Astrocyte (in vitro differentiated cells and primary cell): Measurements from ENCODE around the gene C12orf43.

Experiments used
- EZH2 ChIP-seq: IDR thresholded peaks from 2 replicates; pipeline ENCODE4 v1.6.1; 2012; ENCODE audit warnings: mild to moderate bottlenecking, low read length, inconsistent platforms; ENCODE audit not compliant: insufficient read depth
- TF ChIP-seq, protein P1 (sequence below): IDR thresholded peaks from 2 replicates; pipeline ENCODE4 v1.5.1; 2011; ENCODE audit warnings: low read depth, mild to moderate bottlenecking, inconsistent platforms, low read length, moderate library complexity; ENCODE audit not compliant: insufficient read depth

DNA sequence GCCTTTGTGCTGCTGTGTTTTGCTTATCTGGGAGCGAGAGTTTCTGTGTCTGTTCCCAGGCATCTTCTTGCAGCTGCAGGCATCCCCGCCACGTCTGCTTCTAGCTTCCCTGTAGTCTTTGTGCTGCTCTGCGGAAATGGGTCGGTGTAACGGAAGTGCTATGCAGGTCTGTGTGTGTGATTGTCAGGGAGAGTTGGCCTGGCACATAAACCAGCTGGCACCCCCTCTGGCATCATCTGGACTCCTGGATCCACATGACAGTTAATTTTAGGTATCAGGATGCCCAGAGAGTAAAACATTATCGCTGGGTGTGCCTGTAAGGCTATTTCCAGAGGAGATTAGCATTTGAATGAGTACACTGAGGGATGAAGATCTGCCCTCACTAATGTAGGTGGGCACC, 32.2 kb upstream of the C12orf43 start:
- TF ChIP-seq, protein P1, sequence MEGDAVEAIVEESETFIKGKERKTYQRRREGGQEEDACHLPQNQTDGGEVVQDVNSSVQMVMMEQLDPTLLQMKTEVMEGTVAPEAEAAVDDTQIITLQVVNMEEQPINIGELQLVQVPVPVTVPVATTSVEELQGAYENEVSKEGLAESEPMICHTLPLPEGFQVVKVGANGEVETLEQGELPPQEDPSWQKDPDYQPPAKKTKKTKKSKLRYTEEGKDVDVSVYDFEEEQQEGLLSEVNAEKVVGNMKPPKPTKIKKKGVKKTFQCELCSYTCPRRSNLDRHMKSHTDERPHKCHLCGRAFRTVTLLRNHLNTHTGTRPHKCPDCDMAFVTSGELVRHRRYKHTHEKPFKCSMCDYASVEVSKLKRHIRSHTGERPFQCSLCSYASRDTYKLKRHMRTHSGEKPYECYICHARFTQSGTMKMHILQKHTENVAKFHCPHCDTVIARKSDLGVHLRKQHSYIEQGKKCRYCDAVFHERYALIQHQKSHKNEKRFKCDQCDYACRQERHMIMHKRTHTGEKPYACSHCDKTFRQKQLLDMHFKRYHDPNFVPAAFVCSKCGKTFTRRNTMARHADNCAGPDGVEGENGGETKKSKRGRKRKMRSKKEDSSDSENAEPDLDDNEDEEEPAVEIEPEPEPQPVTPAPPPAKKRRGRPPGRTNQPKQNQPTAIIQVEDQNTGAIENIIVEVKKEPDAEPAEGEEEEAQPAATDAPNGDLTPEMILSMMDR, result no peak
- no peak for TF ChIP-seq EZH2
